PFSK-1 (cell line): ENCODE measurements around the gene KCNG2.

Experiments used
- FOXP2 ChIP-seq: optimal IDR thresholded peaks from 2 replicates; pipeline ENCODE3; 2011; ENCODE audit warnings: borderline replicate concordance, control low read depth, inconsistent platforms; ENCODE audit not compliant: insufficient read depth; ENCODE audit errors: extremely low read length, extremely low read depth
- REST ChIP-seq, 2 experiments: IDR thresholded peaks; 2 replicates each; pipeline versions ENCODE4 v1.6.1 to v1.8.0; 2011 to 2012; ENCODE audit warnings: low read depth in 2 of 2, low read length in 2 of 2, control low read depth in 1 of 2, inconsistent platforms in 1 of 2, mild to moderate bottlenecking in 1 of 2, moderate library complexity in 1 of 2; ENCODE audit not compliant: insufficient read depth in 1 of 2
- TAF1 ChIP-seq: IDR thresholded peaks from 2 replicates; pipeline ENCODE4 v1.6.1; 2012; ENCODE audit warnings: low read length, control low read depth, borderline replicate concordance; ENCODE audit not compliant: insufficient read depth

- TF ChIP-seq FOXP2 (no peak), TAF1 (no peak), REST (IDR thresholded peaks at IDR 0.05; ENCODE audit: insufficient read depth in 1 of 2, low read depth in 2 of 2, low read length in 2 of 2) (no peak)
These were observed 140.5 kb downstream of the KCNG2 start for GRCh38 chr18:79938196-79938595.
